ENCODE results near the gene RGSL1. TPM values are rescaled to one million over a fixed set of nuclear protein-coding genes. Genes with fewer than 3 reads are reported as not detected.

Gene RGSL1
- total and polyA plus RNA-seq, 2 of the 8 experiments (the other 6 are each of a cell fraction or from before 2014, with no cell fraction given), result not detected

DNA sequence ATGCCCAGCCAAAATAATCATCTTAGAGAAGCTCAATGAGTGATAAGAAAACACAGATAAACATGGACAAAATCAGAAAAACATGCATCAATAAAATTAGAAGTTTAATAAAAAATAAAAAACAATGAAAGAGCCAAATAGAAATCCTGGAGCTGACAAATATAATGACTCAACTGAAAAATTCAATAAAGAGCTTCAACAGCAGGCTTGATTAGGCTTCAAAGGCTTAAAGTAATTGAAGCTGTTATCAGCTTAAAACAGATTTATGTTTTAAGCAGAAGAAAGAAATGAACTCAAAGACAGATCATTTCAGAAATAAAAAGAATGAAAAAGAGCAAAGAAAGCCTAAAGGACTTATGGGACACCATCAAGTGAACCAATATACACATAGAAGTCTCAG lies 28.3 kb downstream of the RGSL1 start:
- Histone ChIP-seq H3K23me2 (ENCODE audit: low read depth, low read length) (no peaks in the 10 kb centered on the region), H3K36me3 (ENCODE audit: control insufficient read depth in 2 of 4, insufficient read depth in 4 of 4, low read length in 3 of 4) (no peaks in the 10 kb centered on the region), H2AK5ac (ENCODE audit: low read depth, low read length) (no peak overlapping the region), H3K4me2 (ENCODE audit: insufficient read depth in 1 of 2, low read depth in 2 of 2, low read length in 2 of 2) (no peak overlapping the region), H4K8ac (ENCODE audit: extremely low read depth, insufficient read depth, low read length) (no peak overlapping the region), H3K79me2 (ENCODE audit: control insufficient read depth in 1 of 2, insufficient read depth in 2 of 2, low read length in 2 of 2) (no peaks in the 10 kb centered on the region), H3K14ac (ENCODE audit: insufficient read length) (no peak overlapping the region), H2BK5ac (ENCODE audit: low read depth, low read length) (no peak overlapping the region), H4K20me1 (replicated peaks in 1 of 2; ENCODE audit: control insufficient read depth in 1 of 2, insufficient read depth in 2 of 2, low read length in 2 of 2) (no peaks in the 10 kb centered on the region), H3K9ac (replicated peaks in 1 of 4; ENCODE audit: extremely low read depth in 1 of 4, low read depth in 3 of 4, low read length in 3 of 4) (no peak overlapping the region), H3K18ac (ENCODE audit: extremely low read depth, low read length) (no peak overlapping the region), H4K5ac (ENCODE audit: insufficient read length, low read depth, low read length) (no peak overlapping the region), H3K4ac (replicated peaks; ENCODE audit: insufficient read length, low read depth, low read length) (no peak overlapping the region), H3K27ac (ENCODE audit: low read depth, low read length) (no peak overlapping the region), H3K4me3 (ENCODE audit: extremely low read depth in 1 of 4, insufficient read depth in 2 of 4, low read depth in 3 of 4, low read length in 4 of 4) (no peak overlapping the region), H2BK12ac (ENCODE audit: low read depth, low read length) (no peak overlapping the region), H2BK120ac (replicated peaks; ENCODE audit: low read depth, low read length) (no peak overlapping the region), H3K79me1 (ENCODE audit: low read depth, low read length) (no peaks in the 10 kb centered on the region), H2BK15ac (ENCODE audit: low read length) (no peak overlapping the region), H3K23ac (ENCODE audit: insufficient read length) (no peak overlapping the region), H3K4me1 (replicated peaks in 1 of 4; ENCODE audit: control insufficient read depth in 3 of 4, insufficient read depth in 4 of 4, low read length in 3 of 4) (no peaks in the 10 kb centered on the region), H3K9me3 (ENCODE audit: insufficient read depth in 2 of 2, low read depth in 1 of 2, low read length in 1 of 2) (no peaks in the 10 kb centered on the region), H4K91ac (replicated peaks; ENCODE audit: insufficient read length, low read length) (no peak overlapping the region), H3K56ac (replicated peaks; ENCODE audit: insufficient read length, low read depth, low read length) (no peak overlapping the region), H3K27me3 (replicated peaks in 1 of 4; ENCODE audit: control insufficient read depth in 3 of 4, extremely low read depth in 1 of 4, insufficient read depth in 3 of 4, low read length in 3 of 4) (no peaks in the 10 kb centered on the region), H2AFZ (ENCODE audit: low read length) (no peak overlapping the region), H2BK20ac (ENCODE audit: low read length) (no peak overlapping the region)
- ChIA-PET CTCF (ENCODE audit: partially characterized antibody) (no interaction called here), POLR2A (ENCODE audit: partially characterized antibody) (no interaction called here)
- no peak for FAIRE-seq
- TF ChIP-seq KDM1A (IDR thresholded peaks at IDR 0.05; ENCODE audit: borderline replicate concordance, low read length) (no peak), FOSL1 (IDR thresholded peaks at IDR 0.05; ENCODE audit: insufficient read depth, low read depth, low read length) (no peak), EZH2 (IDR thresholded peaks at IDR 0.05; ENCODE audit: low read depth, low read length, severe bottlenecking) (no peak), PHF8 (conservative IDR thresholded peaks at IDR 0.05; ENCODE audit: low read depth, low read length) (no peak), CHD2 (IDR thresholded peaks at IDR 0.05; ENCODE audit: low read length) (no peak), RNF2 (IDR thresholded peaks at IDR 0.05; ENCODE audit: borderline replicate concordance, low read depth, low read length, missing control alignments, poor library complexity, severe bottlenecking) (no peak), TEAD4 (IDR thresholded peaks at IDR 0.05; ENCODE audit: low read depth, low read length) (no peak), MAFK (IDR thresholded peaks at IDR 0.05; ENCODE audit: low read depth, low read length) (no peak), SUZ12 (IDR thresholded peaks at IDR 0.05; ENCODE audit: low read length) (no peak), CBX8 (IDR thresholded peaks at IDR 0.05; ENCODE audit: borderline replicate concordance, low read depth, low read length) (no peak), BACH1 (IDR thresholded peaks at IDR 0.05; ENCODE audit: low read length) (no peak), KDM4A (IDR thresholded peaks at IDR 0.05; ENCODE audit: low read depth, low read length, severe bottlenecking) (no peak)
- no peak for DNase-seq (ENCODE audit: low read depth in 1 of 2, low spot score in 2 of 2)

Data from H1 (cell line).